ENCODE measurements around the gene CERK.

DNA sequence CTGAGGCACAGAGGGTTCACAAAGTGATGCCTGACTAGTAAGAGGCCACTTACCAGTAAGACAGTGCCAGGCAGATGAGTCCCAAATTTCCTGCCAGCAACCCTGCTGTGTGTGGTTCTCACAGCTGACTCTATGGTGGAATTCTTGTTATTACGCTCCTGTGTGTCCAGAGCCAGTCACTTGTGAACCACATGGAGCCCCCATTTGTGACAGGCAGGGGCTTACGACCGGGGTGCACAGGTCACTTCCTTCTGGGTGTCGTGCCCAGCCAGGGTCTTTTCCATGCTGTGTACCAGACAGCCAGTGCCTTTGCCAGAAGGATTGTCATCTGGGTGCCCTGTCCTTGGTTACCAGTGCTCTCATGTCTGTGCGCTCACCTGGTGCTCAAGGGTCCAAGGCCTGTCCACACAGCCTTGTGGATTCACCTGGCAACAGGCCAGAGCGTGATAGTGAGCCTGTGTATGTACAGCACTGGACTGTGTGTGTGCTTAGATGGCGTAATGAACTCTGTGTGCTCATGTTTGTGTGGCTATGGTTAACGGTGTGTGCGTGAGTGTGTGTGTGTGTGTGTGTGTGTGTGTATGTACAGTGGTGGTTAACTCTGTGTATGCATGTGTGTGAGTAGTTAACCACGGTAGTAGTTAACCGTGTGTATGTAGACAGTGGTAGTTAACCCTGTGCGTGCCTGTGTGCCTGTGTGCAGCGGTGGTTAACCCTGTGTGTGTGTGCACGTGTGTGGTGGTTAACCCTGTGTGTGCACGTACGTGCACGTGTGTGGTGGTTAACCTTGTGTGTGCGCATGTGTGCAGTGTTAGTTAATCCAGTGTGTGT is 99.2 kb downstream of the CERK start:
- TF ChIP-seq, protein P1, sequence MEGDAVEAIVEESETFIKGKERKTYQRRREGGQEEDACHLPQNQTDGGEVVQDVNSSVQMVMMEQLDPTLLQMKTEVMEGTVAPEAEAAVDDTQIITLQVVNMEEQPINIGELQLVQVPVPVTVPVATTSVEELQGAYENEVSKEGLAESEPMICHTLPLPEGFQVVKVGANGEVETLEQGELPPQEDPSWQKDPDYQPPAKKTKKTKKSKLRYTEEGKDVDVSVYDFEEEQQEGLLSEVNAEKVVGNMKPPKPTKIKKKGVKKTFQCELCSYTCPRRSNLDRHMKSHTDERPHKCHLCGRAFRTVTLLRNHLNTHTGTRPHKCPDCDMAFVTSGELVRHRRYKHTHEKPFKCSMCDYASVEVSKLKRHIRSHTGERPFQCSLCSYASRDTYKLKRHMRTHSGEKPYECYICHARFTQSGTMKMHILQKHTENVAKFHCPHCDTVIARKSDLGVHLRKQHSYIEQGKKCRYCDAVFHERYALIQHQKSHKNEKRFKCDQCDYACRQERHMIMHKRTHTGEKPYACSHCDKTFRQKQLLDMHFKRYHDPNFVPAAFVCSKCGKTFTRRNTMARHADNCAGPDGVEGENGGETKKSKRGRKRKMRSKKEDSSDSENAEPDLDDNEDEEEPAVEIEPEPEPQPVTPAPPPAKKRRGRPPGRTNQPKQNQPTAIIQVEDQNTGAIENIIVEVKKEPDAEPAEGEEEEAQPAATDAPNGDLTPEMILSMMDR (IDR thresholded peaks at IDR 0.05) = no peak
- no peak for TF ChIP-seq POLR2A (IDR thresholded peaks at IDR 0.05)
- TF ChIP-seq POLR2AphosphoS5 (IDR thresholded peaks at IDR 0.05) = no peak

All from suprapubic skin (tissue), 4 donors.